Testis (tissue), 2 donors: ENCODE results near the gene CPEB4.

Source experiments
- POLR2A ChIP-seq: fragments of 450-650 bp; IDR thresholded peaks from one replicate; pipeline ENCODE4 v1.6.1; 2017; ENCODE audit warnings: antibody characterized with exemption, mild to moderate bottlenecking, moderate library complexity
- TF ChIP-seq, protein P1 (sequence below), 3 experiments: fragments of 450-650 bp in 2 of 3; fragments of 200-600 bp in 1 of 3; sonication (generic) in 1 of 3; IDR thresholded peaks; one replicate each; pipeline ENCODE4 v1.5.1; 2016 to 2019; ENCODE audit warnings: antibody characterized with exemption in 3 of 3, mild to moderate bottlenecking in 2 of 3, moderate library complexity in 1 of 3

- TF ChIP-seq, protein P1, sequence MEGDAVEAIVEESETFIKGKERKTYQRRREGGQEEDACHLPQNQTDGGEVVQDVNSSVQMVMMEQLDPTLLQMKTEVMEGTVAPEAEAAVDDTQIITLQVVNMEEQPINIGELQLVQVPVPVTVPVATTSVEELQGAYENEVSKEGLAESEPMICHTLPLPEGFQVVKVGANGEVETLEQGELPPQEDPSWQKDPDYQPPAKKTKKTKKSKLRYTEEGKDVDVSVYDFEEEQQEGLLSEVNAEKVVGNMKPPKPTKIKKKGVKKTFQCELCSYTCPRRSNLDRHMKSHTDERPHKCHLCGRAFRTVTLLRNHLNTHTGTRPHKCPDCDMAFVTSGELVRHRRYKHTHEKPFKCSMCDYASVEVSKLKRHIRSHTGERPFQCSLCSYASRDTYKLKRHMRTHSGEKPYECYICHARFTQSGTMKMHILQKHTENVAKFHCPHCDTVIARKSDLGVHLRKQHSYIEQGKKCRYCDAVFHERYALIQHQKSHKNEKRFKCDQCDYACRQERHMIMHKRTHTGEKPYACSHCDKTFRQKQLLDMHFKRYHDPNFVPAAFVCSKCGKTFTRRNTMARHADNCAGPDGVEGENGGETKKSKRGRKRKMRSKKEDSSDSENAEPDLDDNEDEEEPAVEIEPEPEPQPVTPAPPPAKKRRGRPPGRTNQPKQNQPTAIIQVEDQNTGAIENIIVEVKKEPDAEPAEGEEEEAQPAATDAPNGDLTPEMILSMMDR (IDR thresholded peaks at IDR 0.05), result no peak
- no peak for TF ChIP-seq POLR2A
Measured at GRCh38 chr5:173910215-173910614, 22.1 kb downstream of the CPEB4 start.
